ENCODE measurements around the gene PHLPP1. TPM values are rescaled to one million over a fixed set of nuclear protein-coding genes. Genes with fewer than 3 reads are reported as not detected.

PHLPP1 gene
- total and polyA plus RNA-seq, 2 of the 13 experiments (the other 11 are each of a cell fraction or from before 2014, with no cell fraction given): 9.8 to 18.5 TPM

DNA sequence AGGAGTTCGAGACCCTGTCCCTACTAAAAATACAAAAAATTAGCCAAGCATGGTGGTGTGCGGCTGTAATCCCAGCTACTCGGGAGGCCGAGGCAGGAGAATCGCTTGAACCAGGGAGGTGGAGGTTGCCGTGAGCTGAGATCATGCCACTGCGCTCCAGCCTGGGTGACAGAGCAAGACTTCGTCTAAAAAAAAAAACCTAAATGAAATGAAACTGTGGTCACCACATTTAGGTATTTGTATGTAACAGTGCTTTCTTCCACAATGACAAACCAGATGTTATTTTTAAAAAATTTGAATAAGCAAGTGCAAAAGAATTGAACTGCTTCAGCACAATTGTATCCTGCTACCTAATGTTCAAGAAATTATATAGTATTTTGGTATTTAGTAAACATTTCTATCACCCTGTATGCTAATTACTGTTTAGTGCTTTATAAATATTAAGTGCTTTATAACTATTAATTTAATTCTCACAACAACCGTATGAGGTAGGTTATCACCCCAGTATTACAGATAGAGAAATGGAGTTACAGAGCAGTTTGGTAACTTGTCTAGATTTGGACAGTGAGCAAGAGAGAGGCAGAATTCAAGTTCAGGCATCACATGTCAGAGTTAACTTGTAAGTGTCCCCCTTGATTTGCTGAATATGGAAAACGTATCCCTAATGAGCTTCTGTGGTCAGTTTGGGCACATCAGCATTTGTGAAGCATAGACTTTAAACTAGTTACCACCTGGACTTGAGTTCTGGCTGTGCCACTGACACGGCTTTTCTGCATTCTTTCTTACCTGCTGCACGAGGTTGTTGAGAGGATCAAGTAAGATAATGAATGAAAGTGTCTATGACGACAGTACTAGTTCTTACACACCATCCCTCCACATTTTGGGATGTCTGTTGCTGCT lies 14.4 kb downstream of the PHLPP1 start:
- peaks cover 0 to 2% of the 10 kb centered on the region in 2 experiments; a peak in 1 of 5 replicates for H3K36me3 ChIP-seq (replicated peaks in 1 of 2; ENCODE audit: control insufficient read depth in 1 of 2, insufficient read depth in 2 of 2, low read length in 2 of 2)
- ATAC-seq (no peak), FAIRE-seq (no peak), DNase-seq (ENCODE audit: low spot score) (no peak)
- in situ Hi-C loops (cut with HindIII; ENCODE audit: extremely low pct_ligation_motif_present, low pct_unique_long_range_greater_than_20kb) (no loop called here), intact Hi-C loops (cut with micrococcal nuclease; ENCODE audit: unreplicated experiment) (no loop called here)
- H3K9me3 ChIP-seq (ENCODE audit: low read length): no peaks in the 10 kb centered on the region
- peaks cover 96% of the 10 kb centered on the region for H3K79me2 ChIP-seq (ENCODE audit: insufficient read depth, low read length)
- no peak overlapping the region for H3K4me3 ChIP-seq (replicated peaks in 1 of 3; ENCODE audit: insufficient read depth in 1 of 3, low read depth in 2 of 3, low read length in 3 of 3)
- peaks cover 15% of the 10 kb centered on the region for H3K4me1 ChIP-seq (ENCODE audit: insufficient read depth, low read length)
- WGBS (ENCODE audit: low lambda C conversion rate): 96% methylated on average over 13 of the region's 13 CpGs
- ChIA-PET CTCF (ENCODE audit: low intra/inter-chr PET ratio, low total read pairs) (no interaction called here), POLR2A (interaction anchor here (2.9 kb wide), 1 partner anchor 10 kb away, joined by 12 read pairs; no protein-coding TSS in a partner anchor)
- no TSS peak for BruUV-seq (replicated peaks)
- H3K27ac ChIP-seq (ENCODE audit: extremely low read length, insufficient read depth, low read length): no peak overlapping the region
- H2AFZ ChIP-seq (ENCODE audit: low read length): no peak overlapping the region
- no peaks in the 10 kb centered on the region for H3K27me3 ChIP-seq (ENCODE audit: control insufficient read depth in 1 of 2, insufficient read depth in 2 of 2, low read length in 2 of 2)
- H4K20me1 ChIP-seq (ENCODE audit: insufficient read depth, low read length): no peaks in the 10 kb centered on the region
- no peak overlapping the region for H3K4me2 ChIP-seq (ENCODE audit: low read depth, low read length)
- no peak overlapping the region for H3K9ac ChIP-seq (ENCODE audit: insufficient read depth, low read depth, low read length)
- no peak for TF ChIP-seq ZNF501 (CRISPR knock-in tag; IDR thresholded peaks at IDR 0.05)
- no peak for TF ChIP-seq ZNF329 (CRISPR knock-in tag; IDR thresholded peaks at IDR 0.05; ENCODE audit: low read depth)
- no peak for TF ChIP-seq NR2F2 (IDR thresholded peaks at IDR 0.05; ENCODE audit: borderline replicate concordance, low read depth)
- no peak for TF ChIP-seq ZNF121 (CRISPR knock-in tag; IDR thresholded peaks at IDR 0.05)
- no peak for TF ChIP-seq MEIS1 (CRISPR knock-in tag; IDR thresholded peaks at IDR 0.05; ENCODE audit: borderline replicate concordance)
- no peak for TF ChIP-seq THAP11 (CRISPR knock-in tag; IDR thresholded peaks at IDR 0.05)
- no peak for TF ChIP-seq ZNF713 (CRISPR knock-in tag; IDR thresholded peaks at IDR 0.05)
- no peak for TF ChIP-seq ZEB1 (IDR thresholded peaks at IDR 0.05; ENCODE audit: insufficient replicate concordance, low read depth)
- TF ChIP-seq CCDC6 (CRISPR knock-in tag; IDR thresholded peaks at IDR 0.05): no peak
- TF ChIP-seq SP1 (IDR thresholded peaks at IDR 0.05): no peak
- no peak for TF ChIP-seq SP1 (CRISPR knock-in tag; IDR thresholded peaks at IDR 0.05)
- no peak for TF ChIP-seq MAFG (CRISPR knock-in tag; IDR thresholded peaks at IDR 0.05)
- TF ChIP-seq, protein P1, sequence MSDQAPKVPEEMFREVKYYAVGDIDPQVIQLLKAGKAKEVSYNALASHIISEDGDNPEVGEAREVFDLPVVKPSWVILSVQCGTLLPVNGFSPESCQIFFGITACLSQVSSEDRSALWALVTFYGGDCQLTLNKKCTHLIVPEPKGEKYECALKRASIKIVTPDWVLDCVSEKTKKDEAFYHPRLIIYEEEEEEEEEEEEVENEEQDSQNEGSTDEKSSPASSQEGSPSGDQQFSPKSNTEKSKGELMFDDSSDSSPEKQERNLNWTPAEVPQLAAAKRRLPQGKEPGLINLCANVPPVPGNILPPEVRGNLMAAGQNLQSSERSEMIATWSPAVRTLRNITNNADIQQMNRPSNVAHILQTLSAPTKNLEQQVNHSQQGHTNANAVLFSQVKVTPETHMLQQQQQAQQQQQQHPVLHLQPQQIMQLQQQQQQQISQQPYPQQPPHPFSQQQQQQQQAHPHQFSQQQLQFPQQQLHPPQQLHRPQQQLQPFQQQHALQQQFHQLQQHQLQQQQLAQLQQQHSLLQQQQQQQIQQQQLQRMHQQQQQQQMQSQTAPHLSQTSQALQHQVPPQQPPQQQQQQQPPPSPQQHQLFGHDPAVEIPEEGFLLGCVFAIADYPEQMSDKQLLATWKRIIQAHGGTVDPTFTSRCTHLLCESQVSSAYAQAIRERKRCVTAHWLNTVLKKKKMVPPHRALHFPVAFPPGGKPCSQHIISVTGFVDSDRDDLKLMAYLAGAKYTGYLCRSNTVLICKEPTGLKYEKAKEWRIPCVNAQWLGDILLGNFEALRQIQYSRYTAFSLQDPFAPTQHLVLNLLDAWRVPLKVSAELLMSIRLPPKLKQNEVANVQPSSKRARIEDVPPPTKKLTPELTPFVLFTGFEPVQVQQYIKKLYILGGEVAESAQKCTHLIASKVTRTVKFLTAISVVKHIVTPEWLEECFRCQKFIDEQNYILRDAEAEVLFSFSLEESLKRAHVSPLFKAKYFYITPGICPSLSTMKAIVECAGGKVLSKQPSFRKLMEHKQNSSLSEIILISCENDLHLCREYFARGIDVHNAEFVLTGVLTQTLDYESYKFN (CRISPR knock-in tag; conservative IDR thresholded peaks at IDR 0.05): no peak
- TF ChIP-seq, protein P2, sequence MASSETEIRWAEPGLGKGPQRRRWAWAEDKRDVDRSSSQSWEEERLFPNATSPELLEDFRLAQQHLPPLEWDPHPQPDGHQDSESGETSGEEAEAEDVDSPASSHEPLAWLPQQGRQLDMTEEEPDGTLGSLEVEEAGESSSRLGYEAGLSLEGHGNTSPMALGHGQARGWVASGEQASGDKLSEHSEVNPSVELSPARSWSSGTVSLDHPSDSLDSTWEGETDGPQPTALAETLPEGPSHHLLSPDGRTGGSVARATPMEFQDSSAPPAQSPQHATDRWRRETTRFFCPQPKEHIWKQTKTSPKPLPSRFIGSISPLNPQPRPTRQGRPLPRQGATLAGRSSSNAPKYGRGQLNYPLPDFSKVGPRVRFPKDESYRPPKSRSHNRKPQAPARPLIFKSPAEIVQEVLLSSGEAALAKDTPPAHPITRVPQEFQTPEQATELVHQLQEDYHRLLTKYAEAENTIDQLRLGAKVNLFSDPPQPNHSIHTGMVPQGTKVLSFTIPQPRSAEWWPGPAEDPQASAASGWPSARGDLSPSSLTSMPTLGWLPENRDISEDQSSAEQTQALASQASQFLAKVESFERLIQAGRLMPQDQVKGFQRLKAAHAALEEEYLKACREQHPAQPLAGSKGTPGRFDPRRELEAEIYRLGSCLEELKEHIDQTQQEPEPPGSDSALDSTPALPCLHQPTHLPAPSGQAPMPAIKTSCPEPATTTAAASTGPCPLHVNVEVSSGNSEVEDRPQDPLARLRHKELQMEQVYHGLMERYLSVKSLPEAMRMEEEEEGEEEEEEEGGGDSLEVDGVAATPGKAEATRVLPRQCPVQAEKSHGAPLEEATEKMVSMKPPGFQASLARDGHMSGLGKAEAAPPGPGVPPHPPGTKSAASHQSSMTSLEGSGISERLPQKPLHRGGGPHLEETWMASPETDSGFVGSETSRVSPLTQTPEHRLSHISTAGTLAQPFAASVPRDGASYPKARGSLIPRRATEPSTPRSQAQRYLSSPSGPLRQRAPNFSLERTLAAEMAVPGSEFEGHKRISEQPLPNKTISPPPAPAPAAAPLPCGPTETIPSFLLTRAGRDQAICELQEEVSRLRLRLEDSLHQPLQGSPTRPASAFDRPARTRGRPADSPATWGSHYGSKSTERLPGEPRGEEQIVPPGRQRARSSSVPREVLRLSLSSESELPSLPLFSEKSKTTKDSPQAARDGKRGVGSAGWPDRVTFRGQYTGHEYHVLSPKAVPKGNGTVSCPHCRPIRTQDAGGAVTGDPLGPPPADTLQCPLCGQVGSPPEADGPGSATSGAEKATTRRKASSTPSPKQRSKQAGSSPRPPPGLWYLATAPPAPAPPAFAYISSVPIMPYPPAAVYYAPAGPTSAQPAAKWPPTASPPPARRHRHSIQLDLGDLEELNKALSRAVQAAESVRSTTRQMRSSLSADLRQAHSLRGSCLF (CRISPR knock-in tag; IDR thresholded peaks at IDR 0.05; ENCODE audit: borderline replicate concordance): no peak
- no peak for TF ChIP-seq ZNF354B (CRISPR knock-in tag; IDR thresholded peaks at IDR 0.05)
